Measurements from ENCODE around the gene CHI3L1.

Gene CHI3L1

DNA sequence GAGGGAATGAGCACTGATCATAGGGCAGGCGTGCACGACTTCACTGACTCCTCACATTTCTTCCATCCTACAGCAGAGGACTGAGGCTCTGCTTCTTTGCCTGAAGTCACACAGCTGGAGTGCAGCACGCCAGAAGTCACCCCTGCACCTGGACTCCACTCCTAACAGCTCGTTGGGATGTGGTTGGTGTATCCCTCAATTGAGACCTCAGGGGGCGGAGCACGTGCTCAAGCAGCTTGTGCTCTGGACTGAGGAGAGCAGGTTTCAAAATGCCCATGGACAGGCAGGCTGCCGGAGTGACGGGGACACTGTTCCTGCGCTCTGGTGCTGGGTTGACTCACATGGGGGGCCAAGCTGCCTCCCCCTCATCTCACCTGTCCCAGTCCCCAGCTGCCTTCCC, 29.1 kb upstream of the CHI3L1 start:
- Histone ChIP-seq H3K27ac (no peak overlapping the region), H3K4me3 (no peak overlapping the region)
- DNase-seq (ENCODE audit: low spot score) = no peak
- no peak for TF ChIP-seq CTCF (IDR thresholded peaks at IDR 0.05)

GRCh38 chr1:203214871-203215270, 28.4 kb upstream of the CHI3L1 start:
- no peak overlapping the region for H3K4me3 ChIP-seq
- no peak overlapping the region for H3K27ac ChIP-seq
- no peak for TF ChIP-seq CTCF (IDR thresholded peaks at IDR 0.05)
- no peak for DNase-seq (ENCODE audit: low spot score)

DNA sequence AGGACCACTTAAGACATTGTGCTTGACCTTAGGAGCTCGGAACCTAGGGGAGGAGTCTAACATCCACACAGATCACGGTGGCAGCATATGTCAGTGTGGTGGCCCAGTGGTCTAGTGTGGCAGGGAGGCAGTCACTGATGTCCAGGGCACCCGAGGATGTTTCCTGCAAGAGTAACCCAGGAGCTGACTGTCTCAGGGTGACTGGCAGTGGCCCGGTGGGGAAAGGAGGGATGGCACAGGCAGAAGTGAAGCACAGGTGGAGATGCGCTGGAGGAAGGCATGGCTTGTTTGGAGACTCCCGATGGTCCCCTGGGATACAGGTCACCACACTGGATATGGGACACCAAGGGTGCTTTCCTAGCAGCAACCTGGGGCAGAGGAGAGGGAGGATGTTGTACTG, 26.6 kb upstream of the CHI3L1 start:
- Histone ChIP-seq H3K27ac (no peak overlapping the region), H3K4me3 (no peak overlapping the region)
- TF ChIP-seq CTCF (IDR thresholded peaks at IDR 0.05) = no peak
- DNase-seq (ENCODE audit: low spot score) = no peak

DNA sequence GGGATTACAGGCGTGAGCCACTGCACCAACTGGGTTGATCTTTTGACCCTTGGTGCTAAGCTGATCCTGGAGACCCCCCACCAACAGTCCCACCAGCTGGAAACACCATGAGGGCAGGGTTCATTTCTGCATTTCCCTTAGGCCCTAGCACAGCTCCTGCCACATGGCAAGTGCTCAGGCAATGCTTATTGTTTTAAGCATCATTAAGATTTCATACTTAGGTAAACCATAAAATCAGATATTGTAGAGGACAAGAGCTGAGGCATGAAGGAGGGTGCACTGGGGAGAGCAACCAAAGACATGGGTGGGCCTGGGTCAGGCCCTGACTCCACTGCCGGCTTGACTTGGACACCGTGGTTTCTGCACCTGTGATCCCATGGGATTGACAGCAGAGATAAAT, 25.3 kb upstream of the CHI3L1 start:
- TF ChIP-seq CTCF (IDR thresholded peaks at IDR 0.05) = no peak
- H3K4me3 ChIP-seq = no peak overlapping the region
- DNase-seq (ENCODE audit: low spot score) = no peak
- no peak overlapping the region for H3K27ac ChIP-seq

- no peak for TF ChIP-seq CTCF (IDR thresholded peaks at IDR 0.05)
- no peak overlapping the region for H3K27ac ChIP-seq
- H3K4me3 ChIP-seq = no peak overlapping the region
- DNase-seq (ENCODE audit: low spot score) = no peak
Measured at GRCh38 chr1:203210988-203211387, 24.5 kb upstream of the CHI3L1 start.

- no peak for TF ChIP-seq CTCF (IDR thresholded peaks at IDR 0.05)
- no peak for DNase-seq (ENCODE audit: low spot score)
- Histone ChIP-seq H3K4me3 (no peak overlapping the region), H3K27ac (no peak overlapping the region)
Measured at GRCh38 chr1:203210350-203210749, 23.8 kb upstream of the CHI3L1 start.

DNA sequence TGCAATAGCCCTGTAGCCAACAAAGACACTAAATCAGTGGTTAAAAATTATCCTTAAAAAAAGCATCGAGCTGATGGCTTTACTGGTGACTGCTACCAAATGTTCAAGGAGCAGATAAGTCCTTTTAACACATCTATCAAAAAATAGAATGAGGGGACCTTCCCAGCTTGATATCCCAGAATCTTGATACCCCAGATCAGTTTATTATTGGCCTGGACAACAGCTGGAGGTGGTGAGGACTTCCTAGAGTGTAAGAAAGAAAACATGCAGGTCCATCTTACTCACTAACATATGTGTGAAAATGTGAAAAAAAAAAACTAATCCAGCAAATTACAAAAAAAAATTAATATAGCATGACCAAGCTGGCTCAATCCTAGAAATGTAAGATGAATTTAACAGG, 21.7 kb upstream of the CHI3L1 start:
- no peak for TF ChIP-seq CTCF (IDR thresholded peaks at IDR 0.05)
- DNase-seq (ENCODE audit: low spot score) = no peak
- Histone ChIP-seq H3K27ac (no peak overlapping the region), H3K4me3 (no peak overlapping the region)

All from coronary artery (tissue), 2 donors.